ENCODE measurements around the gene RRAGA.

GRCh38 chr9:19087106-19088000, 38.1 kb downstream of the RRAGA start:
- no peak for TF ChIP-seq CTCF (IDR thresholded peaks at IDR 0.05)
- no peak for TF ChIP-seq POLR2A (IDR thresholded peaks at IDR 0.05)

All from Peyer's patch (tissue), 4 donors.